ENCODE data around the gene SCUBE2.

The SCUBE2 gene

DNA sequence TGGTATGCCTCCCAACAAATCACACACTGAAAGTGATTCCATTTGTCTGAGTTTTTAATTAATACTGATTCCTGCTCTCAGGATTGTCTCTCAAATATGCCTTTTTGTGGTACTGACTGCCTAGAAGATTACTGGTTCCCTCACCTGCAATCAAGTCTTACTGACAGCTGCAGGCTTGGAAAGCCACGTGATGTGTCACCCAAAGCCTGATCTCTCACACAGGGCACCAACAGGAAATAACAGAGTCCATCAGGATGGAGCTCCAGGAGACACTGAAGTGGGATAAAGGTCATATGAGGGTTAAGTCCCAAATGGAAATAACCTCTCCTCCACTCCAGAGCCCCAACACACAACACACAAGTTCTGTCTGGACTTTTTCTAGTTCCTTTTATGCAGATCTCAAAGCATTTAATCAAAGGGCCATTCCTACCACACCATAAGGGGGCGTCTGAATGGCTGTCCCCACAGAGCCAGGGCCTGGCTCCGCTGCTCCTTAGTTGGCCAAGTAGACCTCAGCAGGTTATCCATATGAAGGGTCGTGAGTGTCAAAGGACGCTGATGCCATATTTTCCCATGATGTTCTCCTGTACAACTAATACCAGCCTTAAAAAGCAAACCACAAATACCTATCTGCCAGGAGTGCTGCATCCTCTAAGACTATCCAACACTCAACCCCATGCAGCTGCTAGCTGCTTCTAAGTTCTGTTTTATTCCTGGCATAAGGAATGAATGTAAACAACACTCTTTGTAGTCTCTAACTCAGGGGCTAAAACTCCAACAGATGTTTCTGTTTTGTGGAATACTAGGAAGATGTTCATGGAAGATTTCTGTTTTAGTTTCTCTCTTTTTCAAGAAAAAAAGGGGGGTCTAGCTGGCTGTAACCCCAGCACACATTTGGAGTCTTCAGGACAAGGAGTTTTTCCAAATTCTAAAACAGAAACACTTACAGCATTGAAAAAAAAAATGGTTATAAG lies 13.0 kb downstream of the SCUBE2 start:
- TF ChIP-seq, protein P1, sequence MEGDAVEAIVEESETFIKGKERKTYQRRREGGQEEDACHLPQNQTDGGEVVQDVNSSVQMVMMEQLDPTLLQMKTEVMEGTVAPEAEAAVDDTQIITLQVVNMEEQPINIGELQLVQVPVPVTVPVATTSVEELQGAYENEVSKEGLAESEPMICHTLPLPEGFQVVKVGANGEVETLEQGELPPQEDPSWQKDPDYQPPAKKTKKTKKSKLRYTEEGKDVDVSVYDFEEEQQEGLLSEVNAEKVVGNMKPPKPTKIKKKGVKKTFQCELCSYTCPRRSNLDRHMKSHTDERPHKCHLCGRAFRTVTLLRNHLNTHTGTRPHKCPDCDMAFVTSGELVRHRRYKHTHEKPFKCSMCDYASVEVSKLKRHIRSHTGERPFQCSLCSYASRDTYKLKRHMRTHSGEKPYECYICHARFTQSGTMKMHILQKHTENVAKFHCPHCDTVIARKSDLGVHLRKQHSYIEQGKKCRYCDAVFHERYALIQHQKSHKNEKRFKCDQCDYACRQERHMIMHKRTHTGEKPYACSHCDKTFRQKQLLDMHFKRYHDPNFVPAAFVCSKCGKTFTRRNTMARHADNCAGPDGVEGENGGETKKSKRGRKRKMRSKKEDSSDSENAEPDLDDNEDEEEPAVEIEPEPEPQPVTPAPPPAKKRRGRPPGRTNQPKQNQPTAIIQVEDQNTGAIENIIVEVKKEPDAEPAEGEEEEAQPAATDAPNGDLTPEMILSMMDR (IDR thresholded peaks at IDR 0.05; ENCODE audit: insufficient read depth, missing control alignments) = no peak
- DNase-seq (ENCODE audit: insufficient read length, low spot score) = no peak
- FAIRE-seq = no peak

DNA sequence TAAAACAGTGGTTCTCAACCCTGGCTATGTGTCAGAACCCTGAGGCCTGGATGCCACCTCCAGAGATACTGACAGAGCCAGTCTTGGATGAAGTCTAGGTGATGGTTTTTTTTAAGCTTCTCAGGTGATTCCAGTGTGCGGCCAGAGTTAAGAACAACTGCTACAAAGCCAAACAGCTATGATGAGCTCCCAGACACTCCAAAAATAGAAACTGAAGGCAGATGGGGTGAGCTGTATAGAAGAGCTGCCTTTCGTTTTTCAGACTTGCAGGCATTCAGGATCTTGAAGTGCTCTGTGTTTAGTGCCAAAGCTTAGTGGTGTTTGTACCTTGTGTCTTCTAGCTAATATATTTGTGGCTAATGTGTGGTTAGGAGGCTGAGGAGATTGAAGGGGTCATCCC lies 14.2 kb downstream of the SCUBE2 start:
- FAIRE-seq = no peak
- TF ChIP-seq, protein P1 (IDR thresholded peaks at IDR 0.05; ENCODE audit: insufficient read depth, missing control alignments) = no peak
- DNase-seq (ENCODE audit: insufficient read length, low spot score) = no peak

DNA sequence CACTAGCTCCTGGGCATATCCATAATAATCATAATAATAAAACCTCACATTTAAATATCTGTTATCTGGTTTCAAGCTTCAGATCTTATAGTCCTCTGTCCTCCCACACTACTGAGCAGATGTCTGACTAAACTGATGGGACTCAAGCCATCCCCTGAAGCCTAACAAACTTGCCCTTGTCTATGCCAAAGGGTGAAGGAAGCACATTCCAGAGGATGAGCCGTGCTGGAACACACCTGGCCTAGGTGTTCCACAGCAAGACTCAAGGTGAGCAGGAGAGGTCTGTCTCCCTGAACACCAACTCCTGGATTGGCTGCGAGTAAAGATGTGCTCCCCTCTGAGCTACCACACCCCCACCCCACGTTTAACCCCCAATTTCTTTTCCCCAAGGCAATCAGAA lies 14.7 kb downstream of the SCUBE2 start:
- FAIRE-seq (no peak), DNase-seq (ENCODE audit: insufficient read length, low spot score) (no peak)
- TF ChIP-seq, protein P1 (IDR thresholded peaks at IDR 0.05; ENCODE audit: insufficient read depth, missing control alignments) = no peak

GRCh38 chr11:9076046-9076445 lies 15.4 kb downstream of the SCUBE2 start:
- no peak for DNase-seq (ENCODE audit: insufficient read length, low spot score)
- FAIRE-seq = no peak
- TF ChIP-seq, protein P1 (IDR thresholded peaks at IDR 0.05; ENCODE audit: insufficient read depth, missing control alignments) = no peak

DNA sequence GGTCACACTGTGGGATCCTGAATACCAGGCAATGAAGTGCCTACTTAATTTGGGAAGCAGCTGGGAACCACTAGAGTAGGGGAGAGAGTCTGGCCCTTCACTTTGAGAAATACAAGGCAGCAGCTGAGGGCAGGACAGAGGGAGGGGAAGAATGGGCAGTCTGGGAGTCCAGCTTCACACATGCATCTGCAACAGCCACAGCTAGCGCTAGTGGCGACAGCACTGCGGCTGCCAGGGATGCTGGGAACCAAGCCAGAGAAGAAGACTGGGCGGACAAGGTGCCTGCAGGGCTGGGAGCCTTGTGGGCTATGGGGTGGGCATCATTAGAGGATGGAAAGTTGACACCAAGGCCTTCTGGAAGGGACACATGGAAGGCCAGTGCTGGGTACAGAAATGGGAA lies 15.8 kb downstream of the SCUBE2 start:
- DNase-seq (ENCODE audit: insufficient read length, low spot score) = no peak
- FAIRE-seq = no peak
- TF ChIP-seq, protein P1 (IDR thresholded peaks at IDR 0.05; ENCODE audit: insufficient read depth, missing control alignments) = no peak

DNA sequence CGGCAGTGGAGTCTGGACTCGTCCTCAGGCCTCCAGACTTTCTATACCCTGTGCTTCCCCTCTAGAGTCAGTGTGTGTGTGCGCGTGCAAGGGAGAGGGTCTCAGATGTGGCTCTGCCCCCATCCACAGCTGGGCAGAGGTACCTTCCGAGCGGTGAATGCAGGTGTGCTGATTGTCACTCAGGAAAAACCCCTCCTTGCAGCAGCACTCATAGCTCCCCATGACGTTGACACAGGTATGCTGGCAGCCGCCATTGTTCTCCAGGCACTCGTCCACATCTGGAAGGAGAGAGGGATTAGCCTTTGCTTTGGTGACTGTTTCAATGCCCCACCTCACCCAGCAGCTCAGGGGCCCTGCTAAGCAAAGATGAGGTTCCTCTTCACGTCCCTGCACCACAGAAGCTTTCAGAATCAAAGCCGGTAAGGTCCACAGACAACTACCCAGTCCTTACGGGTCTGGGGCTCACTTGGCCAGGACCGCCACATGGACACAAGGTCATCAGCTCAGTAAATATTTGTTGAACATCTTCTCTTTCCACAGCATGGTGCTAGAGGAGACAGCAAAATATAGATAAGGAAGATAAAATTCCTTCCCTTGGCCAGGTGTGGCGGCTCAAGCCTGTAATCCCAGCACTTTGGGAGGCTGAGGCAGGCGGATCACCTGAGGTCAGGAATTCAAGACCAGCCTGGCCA lies 16.9 kb downstream of the SCUBE2 start:
- no peak for DNase-seq (ENCODE audit: insufficient read length, low spot score)
- TF ChIP-seq, protein P1 (IDR thresholded peaks at IDR 0.05; ENCODE audit: insufficient read depth, missing control alignments) = no peak
- FAIRE-seq = no peak

All from D721Med (cell line).